Activated CD4-positive, alpha-beta T cell treated with anti-CD3 and anti-CD28 coated beads for 36 hours (primary cell): Measurements from ENCODE around the gene MPST. TPM values are rescaled to one million over a fixed set of nuclear protein-coding genes. Genes with fewer than 3 reads are reported as not detected.
A peak's percentile ranks its signal among the peaks of the same experiment; 100 is the strongest.

Experiments
- ATAC-seq: fragments of 200-7000 bp; cut with Tn5 transposase; one replicate; pipeline ENCODE4 v1.10.0; 2021; ENCODE audit warnings: mild to moderate bottlenecking, moderate library complexity
- CTCF ChIA-PET: fragments of 350-600 bp; sonication (Branson Sonifier 250); formaldehyde crosslinking; loops from one replicate; lab custom pipeline; 2021; ENCODE audit warnings: antibody characterized with exemption; lab: Charles Lee
- POLR2A ChIA-PET: fragments of 350-600 bp; sonication (Branson Sonifier 250); formaldehyde crosslinking; loops from one replicate; lab custom pipeline; 2021; ENCODE audit warnings: antibody characterized with exemption, inconsistent platforms; lab: Charles Lee
- DNase-seq: peaks from one replicate; pipeline ENCODE4 v3.0.0-alpha.2; 2020
- H3K27ac Mint-ChIP-seq: one replicate; pipeline ENCODE4 v1.8.0; 2021; ENCODE audit warnings: mixed read lengths
- H3K27me3 Mint-ChIP-seq: one replicate; pipeline ENCODE4 v1.8.0; 2021; ENCODE audit warnings: mixed read lengths
- H3K36me3 Mint-ChIP-seq: one replicate; pipeline ENCODE4 v1.8.0; 2021; ENCODE audit warnings: low read depth, mixed read lengths
- H3K4me1 Mint-ChIP-seq: one replicate; pipeline ENCODE4 v1.8.0; 2021; ENCODE audit warnings: mixed read lengths
- H3K4me3 Mint-ChIP-seq: one replicate; pipeline ENCODE4 v1.8.0; 2021; ENCODE audit warnings: mild to moderate bottlenecking, moderate library complexity, mixed read lengths
- H3K9me3 Mint-ChIP-seq: one replicate; pipeline ENCODE4 v1.8.0; 2021; ENCODE audit warnings: low read depth, mixed read lengths
- intact Hi-C, 2 experiments: fragments of 100-400 bp; cut with DNase I in 1 of 2; cut with micrococcal nuclease in 1 of 2; formaldehyde crosslinking; loops; one replicate each; pipeline versions ENCODE4 v1.14.2 to v1.15.1; 2022 to 2024; cut with DNase I, micrococcal nuclease
- total RNA-seq, 2 experiments: library from RNA; stranded (reverse); gene quantifications; one replicate each; pipeline ENCODE4 v1.2.3, GENCODE V29; 2021

The MPST gene
- total RNA-seq, 2 experiments from 2014 or later = 10.6 to 11.0 TPM

DNA sequence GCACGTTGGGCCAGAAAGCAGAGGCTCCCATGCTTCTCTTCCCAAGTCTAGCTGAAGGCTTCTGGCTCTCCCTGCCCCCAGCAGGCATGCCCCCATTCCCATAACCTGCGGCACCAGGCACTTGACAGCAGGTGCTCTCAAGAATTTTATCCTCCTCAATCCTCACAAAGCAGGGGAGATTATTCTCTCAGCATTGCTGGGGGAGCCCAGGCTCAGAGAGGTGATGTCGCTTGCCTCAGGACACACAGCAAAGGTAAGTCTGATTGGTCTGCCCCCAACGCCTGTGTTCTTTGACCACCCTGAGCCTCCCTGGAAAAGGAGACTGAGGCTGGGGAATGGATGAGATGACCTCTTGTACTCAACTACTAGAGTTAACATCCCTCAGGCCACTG, 5.1 kb upstream of the MPST start:
- Mint-ChIP-seq H3K27ac (no peak overlapping the region), H3K9me3 (no peaks in the 10 kb centered on the region), H3K36me3 (no peaks in the 10 kb centered on the region), H3K4me1 (no peaks in the 10 kb centered on the region), H3K4me3 (no peak overlapping the region), H3K27me3 (peaks cover 1% of the 10 kb centered on the region)
- CTCF ChIA-PET = interaction anchor here (1.5 kb wide), 1 partner anchor 232 kb away, joined by 7 read pairs; no protein-coding TSS in a partner anchor
- DNase-seq = no peak
- ATAC-seq = no peak
- POLR2A ChIA-PET = no interaction called here
- intact Hi-C loops = no loop called here

DNA sequence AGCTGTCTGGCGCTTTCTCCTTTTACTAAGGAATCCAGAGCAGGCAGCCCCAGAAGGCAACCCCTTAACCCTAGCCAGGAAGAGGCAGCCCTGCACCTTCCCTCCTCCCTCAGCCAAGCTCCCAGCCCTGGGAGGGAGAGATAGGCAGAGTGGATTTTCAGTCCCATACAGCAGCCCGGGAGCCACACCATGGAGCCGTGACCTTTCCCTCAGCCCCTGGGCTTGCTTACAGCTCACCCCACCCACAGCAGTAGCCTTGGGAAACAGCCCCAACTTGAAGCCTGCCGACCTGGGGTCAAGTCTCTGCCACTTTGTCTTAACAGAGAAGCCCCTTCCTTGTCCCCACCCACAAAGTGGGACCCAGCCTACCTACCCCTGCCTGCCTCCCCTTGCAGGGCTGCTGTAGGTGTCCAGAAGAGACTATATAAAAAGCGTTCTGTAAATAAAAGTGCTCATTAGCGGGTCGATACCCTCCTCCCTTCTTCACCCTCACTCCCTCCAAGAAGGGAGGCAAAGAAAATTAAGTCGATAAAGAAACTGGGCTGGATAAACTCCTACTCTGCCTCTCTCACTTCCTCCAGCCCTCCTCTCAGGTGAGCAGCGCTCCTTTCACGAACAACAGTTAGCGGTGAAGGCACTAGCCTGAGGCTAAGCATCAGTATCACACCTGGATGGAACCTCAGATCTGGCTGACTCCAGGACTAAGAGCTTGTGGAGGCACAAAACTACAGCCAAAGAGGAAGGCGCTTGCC, 4.5 kb upstream of the MPST start:
- no peak overlapping the region for H3K4me3 Mint-ChIP-seq
- ChIA-PET CTCF (no interaction called here), POLR2A (interaction anchor here (0.6 kb wide), 1 partner anchor 123 kb away, joined by 6 read pairs; no protein-coding TSS in a partner anchor)
- no peak for DNase-seq
- no peak for ATAC-seq
- no peak overlapping the region for H3K27ac Mint-ChIP-seq
- peaks cover 2% of the 10 kb centered on the region for H3K4me1 Mint-ChIP-seq
- H3K27me3 Mint-ChIP-seq = peaks cover 4% of the 10 kb centered on the region
- H3K36me3 Mint-ChIP-seq = no peaks in the 10 kb centered on the region
- intact Hi-C loops = no loop called here
- no peaks in the 10 kb centered on the region for H3K9me3 Mint-ChIP-seq

DNA sequence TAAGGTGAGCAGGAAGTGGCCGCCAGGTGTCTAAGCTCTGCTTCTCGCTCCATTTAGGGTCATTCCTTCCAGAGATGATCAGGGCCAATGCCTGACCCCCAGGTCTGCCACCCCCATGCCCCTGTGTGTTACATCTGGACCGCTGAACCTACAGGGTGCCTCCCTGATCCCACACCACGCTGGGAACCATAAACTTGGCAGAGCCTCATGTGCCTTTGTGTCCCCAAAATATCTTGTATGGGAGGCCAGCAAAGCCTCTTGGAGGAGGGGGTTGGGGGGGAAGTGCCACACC, 4.0 kb upstream of the MPST start:
- peaks cover 7% of the 10 kb centered on the region for H3K27me3 Mint-ChIP-seq
- intact Hi-C loops = no loop called here
- DNase-seq (no peak), ATAC-seq (no peak)
- no peaks in the 10 kb centered on the region for H3K36me3 Mint-ChIP-seq
- H3K9me3 Mint-ChIP-seq = no peaks in the 10 kb centered on the region
- peaks cover 4% of the 10 kb centered on the region for H3K4me1 Mint-ChIP-seq
- H3K27ac Mint-ChIP-seq = no peak overlapping the region
- ChIA-PET CTCF (interaction anchor here (0.6 kb wide), 1 partner anchor 367 kb away, joined by 3 read pairs; no protein-coding TSS in a partner anchor), POLR2A (interaction anchor here (0.6 kb wide), 1 partner anchor 124 kb away, joined by 6 read pairs; no protein-coding TSS in a partner anchor)
- no peak overlapping the region for H3K4me3 Mint-ChIP-seq

DNA sequence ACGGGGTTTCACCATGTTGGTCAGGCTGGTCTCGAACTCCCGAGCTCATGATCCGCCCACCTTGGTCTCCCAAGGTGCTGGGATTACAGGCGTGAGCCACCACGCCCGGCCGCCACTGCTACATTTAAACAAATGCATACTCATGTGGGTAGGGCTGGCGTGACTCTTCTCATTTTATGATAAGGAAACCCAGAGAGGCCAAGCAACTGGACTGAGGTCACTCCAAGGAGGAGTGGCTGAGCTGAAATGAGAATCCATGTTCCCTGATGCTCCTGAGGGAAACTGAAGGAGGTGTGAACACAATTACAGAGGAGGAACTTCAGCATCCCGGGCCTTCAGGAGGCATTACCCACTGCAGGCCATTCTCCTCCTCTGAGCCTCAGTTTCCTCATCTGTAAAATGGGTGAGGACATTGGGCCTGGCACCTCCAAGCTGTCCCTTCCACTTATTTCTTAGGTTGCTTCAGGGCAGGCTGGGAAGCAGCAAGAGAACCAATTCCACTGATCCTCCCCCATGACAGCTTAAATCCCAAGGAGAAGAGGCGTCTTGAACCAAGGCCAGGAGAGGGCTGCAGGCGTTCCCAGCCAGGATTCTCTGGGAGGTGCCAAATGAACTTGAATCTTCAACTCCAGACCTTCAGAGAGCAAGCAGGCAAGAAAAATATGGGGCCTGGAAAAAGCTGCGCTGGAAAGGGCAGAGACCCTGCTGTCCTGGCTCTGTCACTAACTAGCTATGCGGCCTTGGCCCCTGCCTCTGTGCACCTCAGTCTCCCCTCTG, 3.2 kb upstream of the MPST start:
- DNase-seq = no peak
- ATAC-seq = no peak
- ChIA-PET POLR2A (interaction anchor here (0.6 kb wide), 1 partner anchor 124 kb away, joined by 6 read pairs; no protein-coding TSS in a partner anchor), CTCF (interaction anchor here (0.6 to 1.1 kb wide), 4 partner anchors 68 to 366 kb away, joined by 3 to 4 read pairs (median 3); no protein-coding TSS in a partner anchor)
- intact Hi-C loops = no loop called here
- H3K36me3 Mint-ChIP-seq = no peaks in the 10 kb centered on the region
- H3K27ac Mint-ChIP-seq = no peak overlapping the region
- H3K9me3 Mint-ChIP-seq = no peaks in the 10 kb centered on the region
- H3K27me3 Mint-ChIP-seq = peaks cover 9% of the 10 kb centered on the region
- no peak overlapping the region for H3K4me3 Mint-ChIP-seq
- peaks cover 4% of the 10 kb centered on the region for H3K4me1 Mint-ChIP-seq

DNA sequence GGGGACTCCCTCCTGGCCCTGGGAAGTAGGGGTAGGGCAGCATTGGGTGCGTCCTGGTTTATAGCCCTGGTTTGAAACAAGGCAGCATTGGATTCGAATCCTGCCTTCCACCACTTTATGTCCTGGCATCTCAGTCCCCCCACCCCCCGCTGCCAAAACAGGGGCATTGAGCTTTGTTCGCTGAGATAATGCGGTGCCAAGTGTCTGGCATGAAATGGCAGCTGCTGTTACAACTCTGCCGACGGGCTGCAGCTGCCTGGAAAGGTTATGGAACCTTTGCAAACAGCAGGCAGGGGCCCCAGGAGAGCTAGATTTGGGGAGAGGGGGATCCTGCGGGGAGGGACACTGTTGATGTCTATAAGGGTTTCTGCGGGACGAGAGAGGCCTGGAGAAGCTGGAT, 2.2 kb upstream of the MPST start:
- no peaks in the 10 kb centered on the region for H3K36me3 Mint-ChIP-seq
- peaks cover 4% of the 10 kb centered on the region for H3K4me1 Mint-ChIP-seq
- H3K9me3 Mint-ChIP-seq = no peaks in the 10 kb centered on the region
- no peak for ATAC-seq
- H3K27ac Mint-ChIP-seq = no peak overlapping the region
- no peak for DNase-seq
- intact Hi-C loops = no loop called here
- POLR2A ChIA-PET = interaction anchor here (0.8 kb wide), 1 partner anchor 14 kb away, joined by 4 read pairs; no protein-coding TSS in a partner anchor
- CTCF ChIA-PET = interaction anchor here (0.8 to 1.7 kb wide), 5 partner anchors 13 to 259 kb away, joined by 3 to 5 read pairs (median 3); no protein-coding TSS in a partner anchor
- peaks cover 13% of the 10 kb centered on the region for H3K27me3 Mint-ChIP-seq
- H3K4me3 Mint-ChIP-seq = no peak overlapping the region

DNA sequence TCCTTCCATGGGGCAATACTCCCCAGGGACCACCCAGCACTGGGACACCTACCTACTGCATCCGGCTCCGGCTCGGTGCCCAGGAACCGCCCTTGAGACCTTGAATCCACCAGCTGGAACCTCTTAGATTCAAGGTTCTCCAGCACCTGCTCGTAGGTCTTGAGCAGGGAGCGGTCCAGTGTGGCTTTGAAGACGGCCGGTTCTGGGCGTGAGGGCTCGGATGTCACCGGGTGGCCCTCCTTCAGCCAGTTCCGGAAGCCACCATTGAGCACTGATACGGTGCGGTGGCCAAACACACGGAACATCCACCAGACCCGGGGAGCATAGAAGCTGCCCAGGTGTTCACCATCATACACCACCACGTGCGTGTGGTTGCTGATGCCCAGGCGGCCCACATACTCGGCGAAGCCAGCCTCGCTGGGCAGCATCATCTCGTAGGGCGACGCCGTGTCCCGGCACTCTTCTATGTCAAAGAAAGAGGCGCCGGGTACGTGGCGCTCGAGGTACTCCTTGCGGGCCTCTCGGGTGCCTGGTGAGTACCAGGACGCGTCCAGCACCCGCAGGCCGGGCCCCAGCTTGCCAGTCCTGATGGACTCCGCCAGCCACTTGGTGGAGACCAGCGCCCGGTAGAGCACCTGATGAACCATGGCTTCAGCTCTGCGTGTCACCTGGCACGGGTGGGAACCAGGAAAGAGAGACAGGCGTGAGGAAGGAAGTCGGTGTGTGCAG, 1.3 kb upstream of the MPST start:
- Mint-ChIP-seq H3K36me3 (no peaks in the 10 kb centered on the region), H3K27ac (no peak overlapping the region), H3K9me3 (no peaks in the 10 kb centered on the region), H3K4me1 (peaks cover 4% of the 10 kb centered on the region), H3K4me3 (peak overlapping the region; percentile 78), H3K27me3 (peaks cover 13% of the 10 kb centered on the region)
- CTCF ChIA-PET = interaction anchor here (0.8 to 4.0 kb wide), 7 partner anchors 12 to 180 kb away, joined by 3 to 27 read pairs (median 5); no protein-coding TSS in a partner anchor
- intact Hi-C loops = no loop called here
- ATAC-seq = no peak
- no peak for DNase-seq
- POLR2A ChIA-PET = no interaction called here

DNA sequence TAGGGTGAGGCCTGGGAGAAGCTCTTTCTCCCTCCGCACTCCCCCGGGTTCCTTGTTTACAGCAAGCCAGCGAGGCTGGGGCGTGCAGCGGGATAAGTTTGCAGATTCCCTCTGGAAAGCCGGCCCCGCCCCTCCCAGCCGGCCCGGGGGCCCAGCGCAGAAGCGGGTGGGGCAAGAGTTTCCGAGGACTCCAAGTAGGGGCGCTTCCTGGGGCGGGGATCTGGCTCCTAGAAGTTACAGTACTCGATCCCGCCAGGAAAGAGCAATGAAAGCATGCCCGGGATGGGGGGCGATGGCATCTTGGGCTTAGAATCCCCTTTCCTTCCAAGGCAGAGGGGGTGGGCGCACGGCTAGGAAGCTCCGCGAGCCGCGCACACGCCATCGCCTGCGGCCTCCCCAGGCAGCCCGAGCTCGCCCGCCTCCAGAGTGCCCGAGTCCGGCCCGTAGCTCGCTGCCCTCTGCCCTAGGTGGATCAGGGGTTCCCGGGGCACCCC, 680 bp upstream of the MPST start:
- intact Hi-C loops = loop anchor here in 1 of 2 experiments (1.0 kb wide), 1 partner anchor 180 kb away; no protein-coding TSS in a partner anchor
- Mint-ChIP-seq H3K4me3 (peak overlapping the region; percentile 78), H3K9me3 (no peaks in the 10 kb centered on the region), H3K36me3 (no peaks in the 10 kb centered on the region), H3K27me3 (peaks cover 13% of the 10 kb centered on the region), H3K4me1 (peaks cover 4% of the 10 kb centered on the region), H3K27ac (no peak overlapping the region)
- POLR2A ChIA-PET = interaction anchor here (0.6 kb wide), 1 partner anchor 42 kb away, joined by 3 read pairs; no protein-coding TSS in a partner anchor
- ATAC-seq (peak; percentile 12), DNase-seq (no peak)
- CTCF ChIA-PET = interaction anchor here (0.6 to 4.0 kb wide), 10 partner anchors 9 to 418 kb away, joined by 3 to 27 read pairs (median 3); no protein-coding TSS in a partner anchor

DNA sequence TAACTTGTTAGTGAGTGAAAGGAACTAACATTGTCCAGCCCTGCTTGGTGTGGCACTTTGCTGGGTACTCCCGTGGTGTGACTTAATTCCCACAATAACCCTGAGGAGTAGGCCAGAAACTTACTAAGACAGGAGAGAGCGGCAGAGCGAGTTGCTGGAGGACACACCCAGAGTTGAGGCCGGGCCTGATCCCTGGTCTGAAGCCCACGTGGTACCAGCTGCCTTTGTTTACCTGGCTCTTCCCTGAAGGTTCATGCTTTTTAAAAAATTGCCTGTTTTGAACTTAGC, 594 bp downstream of the MPST start:
- POLR2A ChIA-PET = no interaction called here
- DNase-seq (no peak), ATAC-seq (no peak)
- H3K4me3 Mint-ChIP-seq = peak overlapping the region; percentile 78
- peak overlapping the region; percentile 52 for H3K27ac Mint-ChIP-seq
- peaks cover 13% of the 10 kb centered on the region for H3K27me3 Mint-ChIP-seq
- H3K4me1 Mint-ChIP-seq = peaks cover 4% of the 10 kb centered on the region
- no peaks in the 10 kb centered on the region for H3K9me3 Mint-ChIP-seq
- intact Hi-C loops = no loop called here
- no peaks in the 10 kb centered on the region for H3K36me3 Mint-ChIP-seq
- CTCF ChIA-PET = interaction anchor here (0.6 to 4.0 kb wide), 12 partner anchors 10 to 712 kb away, joined by 3 to 27 read pairs (median 4); partner anchors contain the start of gene KCTD17

DNA sequence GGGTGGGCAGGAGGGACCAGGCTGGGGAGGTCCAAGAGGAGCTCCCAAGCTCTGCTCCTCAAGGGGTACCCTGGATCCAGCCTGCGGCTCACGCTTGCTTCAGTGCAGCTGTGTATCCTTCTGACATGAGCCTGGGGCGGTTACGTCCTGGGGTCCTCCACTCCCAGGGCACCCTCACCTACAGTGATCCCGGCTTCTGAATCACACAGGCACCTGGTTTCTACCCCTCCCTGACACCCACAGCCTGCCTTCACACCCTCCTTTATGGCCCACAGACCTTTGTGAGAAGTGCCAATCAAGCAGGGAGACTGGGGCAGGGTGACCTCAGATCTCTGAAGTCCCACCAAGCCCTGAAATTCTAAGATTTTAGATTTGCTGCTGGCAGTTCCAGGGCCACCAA, 1.5 kb downstream of the MPST start:
- CTCF ChIA-PET = interaction anchor here (0.6 to 4.0 kb wide), 14 partner anchors 9 to 412 kb away, joined by 3 to 27 read pairs (median 4); partner anchors contain the start of gene KCTD17
- peaks cover 13% of the 10 kb centered on the region for H3K27me3 Mint-ChIP-seq
- ATAC-seq (no peak), DNase-seq (no peak)
- intact Hi-C loops = no loop called here
- POLR2A ChIA-PET = no interaction called here
- H3K27ac Mint-ChIP-seq = no peak overlapping the region
- peaks cover 4% of the 10 kb centered on the region for H3K4me1 Mint-ChIP-seq
- no peaks in the 10 kb centered on the region for H3K36me3 Mint-ChIP-seq
- H3K4me3 Mint-ChIP-seq = no peak overlapping the region
- no peaks in the 10 kb centered on the region for H3K9me3 Mint-ChIP-seq

DNA sequence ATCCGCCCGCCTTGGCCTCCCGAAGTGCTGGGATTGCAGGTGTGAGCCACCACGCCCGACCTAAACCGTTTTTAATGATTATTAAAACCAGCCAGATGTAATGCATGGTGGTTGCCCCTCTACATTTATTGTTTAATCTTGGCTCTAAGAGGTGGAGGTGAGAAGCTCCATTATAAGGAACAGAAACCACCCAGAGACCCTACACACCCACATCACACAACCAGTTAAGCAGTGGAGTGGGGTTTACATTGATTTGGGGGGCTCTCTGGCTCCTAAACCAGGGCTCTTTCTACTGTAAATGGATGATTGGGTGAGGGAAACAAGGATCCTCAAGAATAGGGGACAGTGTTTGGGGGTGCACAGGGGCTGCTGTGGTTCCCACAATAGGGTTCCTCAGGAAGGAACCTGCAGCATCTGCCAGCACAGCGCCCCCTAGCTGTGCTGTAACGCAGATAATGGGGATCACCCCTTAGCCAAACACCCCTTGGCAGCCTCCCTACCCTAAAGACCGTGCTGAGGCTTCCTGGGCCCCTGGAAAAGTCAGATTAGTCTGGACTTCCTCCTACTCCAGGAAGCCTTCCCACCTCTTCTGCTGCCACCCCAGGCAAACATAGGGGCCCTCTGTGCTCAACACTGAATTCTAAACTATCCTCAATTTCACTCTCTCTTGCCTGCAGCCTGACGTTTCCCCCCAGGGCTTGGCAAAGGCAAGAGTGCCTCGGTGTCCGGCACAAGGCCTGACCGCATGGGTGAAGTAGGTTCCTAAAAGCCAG, 2.4 kb downstream of the MPST start:
- Mint-ChIP-seq H3K4me1 (peaks cover 4% of the 10 kb centered on the region), H3K36me3 (no peaks in the 10 kb centered on the region), H3K27me3 (peaks cover 13% of the 10 kb centered on the region), H3K9me3 (no peaks in the 10 kb centered on the region), H3K27ac (no peak overlapping the region), H3K4me3 (no peak overlapping the region)
- CTCF ChIA-PET = interaction anchor here (0.6 to 4.0 kb wide), 11 partner anchors 11 to 411 kb away, joined by 3 to 27 read pairs (median 4); partner anchors contain the start of gene KCTD17
- intact Hi-C loops = no loop called here
- DNase-seq = peak; percentile 77
- POLR2A ChIA-PET = no interaction called here
- peak; percentile 55 for ATAC-seq
